ENCODE results near the gene TRPM3. TPM values are rescaled to one million over a fixed set of nuclear protein-coding genes. Genes with fewer than 3 reads are reported as not detected.

TRPM3 gene
- polyA plus RNA-seq, 2 of the 4 experiments (the other 2 are of a cell fraction): not detected

GRCh38 chr9:71145179-71145578, 23.8 kb upstream of the TRPM3 start:
- no peak for FAIRE-seq

GRCh38 chr9:71144495-71144894, 23.1 kb upstream of the TRPM3 start:
- ATAC-seq (no peak), DNase-seq (ENCODE audit: low read depth in 1 of 2, low spot score in 1 of 2) (no peak), FAIRE-seq (no peak)
- no peak overlapping the region for H3K4me3 ChIP-seq
- CTCF ChIA-PET: no interaction called here
- H3K4me1 ChIP-seq: no peaks in the 10 kb centered on the region
- peaks cover 4% of the 10 kb centered on the region; the same call in 1 of the 3 replicates for H3K9me3 ChIP-seq
- 26% methylated on average over 2 of the region's 2 CpGs for WGBS (ENCODE audit: missing lambda C conversion rate)
- H3K4me2 ChIP-seq: no peak overlapping the region
- no peak for TF ChIP-seq CHD2 (IDR thresholded peaks at IDR 0.05; ENCODE audit: low read length, partially characterized antibody)
- TF ChIP-seq PHF8 (IDR thresholded peaks at IDR 0.05; ENCODE audit: borderline replicate concordance, low read depth): no peak
- TF ChIP-seq ELK1 (IDR thresholded peaks at IDR 0.05; ENCODE audit: low read depth, low read length): no peak
- no peak for TF ChIP-seq ZFP36 (IDR thresholded peaks at IDR 0.05; ENCODE audit: borderline replicate concordance, partially characterized antibody)
- no peak for TF ChIP-seq SREBF2 (IDR thresholded peaks at IDR 0.05)
- no peak for TF ChIP-seq HDAC2 (IDR thresholded peaks at IDR 0.05)
- no peak for TF ChIP-seq ZSCAN20 (CRISPR knock-in tag; IDR thresholded peaks at IDR 0.05)
- no peak for TF ChIP-seq HOXA7 (CRISPR knock-in tag; IDR thresholded peaks at IDR 0.05)
- TF ChIP-seq RFX5 (IDR thresholded peaks at IDR 0.05): no peak
- no peak for TF ChIP-seq USF2 (IDR thresholded peaks at IDR 0.05)
- POLR2A ChIA-PET: no interaction called here
- no peak overlapping the region for H3K27ac ChIP-seq

More at GRCh38 chr9:71145179-71145578, 23.8 kb upstream of the TRPM3 start:
- no peak for TF ChIP-seq TP53 (CRISPR knock-in tag; IDR thresholded peaks at IDR 0.05)
- WGBS (ENCODE audit: missing lambda C conversion rate): 3% methylated on average over 1 of the region's 1 CpG
- H3K4me1 ChIP-seq: no peaks in the 10 kb centered on the region
- DNase-seq (ENCODE audit: low read depth in 1 of 2, low spot score in 1 of 2) (no peak), ATAC-seq (no peak)
- ChIA-PET POLR2A (no interaction called here), CTCF (no interaction called here)
- no peak overlapping the region for H3K4me2 ChIP-seq
- no peak overlapping the region for H3K4me3 ChIP-seq
- no peak overlapping the region for H3K27ac ChIP-seq
- H3K9me3 ChIP-seq: peaks cover 4% of the 10 kb centered on the region; the same call in 1 of the 3 replicates

- 49% methylated on average over 6 of the region's 6 CpGs for WGBS (ENCODE audit: missing lambda C conversion rate)
- CTCF ChIA-PET: interaction anchor here (0.9 kb wide), 1 partner anchor 12 kb away, joined by 3 read pairs; no protein-coding TSS in a partner anchor
Measured at GRCh38 chr9:71136696-71137095, 15.3 kb upstream of the TRPM3 start.

More at GRCh38 chr9:71136696-71137095, 15.3 kb upstream of the TRPM3 start:
- Histone ChIP-seq H3K4me3 (no peak overlapping the region), H3K27ac (no peak overlapping the region), H3K4me1 (no peaks in the 10 kb centered on the region), H3K4me2 (no peak overlapping the region), H3K9me3 (no peaks in the 10 kb centered on the region)
- TF ChIP-seq KDM1A (IDR thresholded peaks at IDR 0.05; ENCODE audit: low read depth): no peak
- TF ChIP-seq ELK1 (IDR thresholded peaks at IDR 0.05; ENCODE audit: low read depth, low read length): no peak
- no peak for TF ChIP-seq PHF8 (IDR thresholded peaks at IDR 0.05; ENCODE audit: borderline replicate concordance, low read depth)
- no peak for TF ChIP-seq ZFP36 (IDR thresholded peaks at IDR 0.05; ENCODE audit: borderline replicate concordance, partially characterized antibody)
- no peak for TF ChIP-seq USF2 (IDR thresholded peaks at IDR 0.05)
- no peak for TF ChIP-seq CHD2 (IDR thresholded peaks at IDR 0.05; ENCODE audit: low read length, partially characterized antibody)
- no peak for TF ChIP-seq FOSL2 (IDR thresholded peaks at IDR 0.05)
- TF ChIP-seq FOSL2 (CRISPR knock-in tag; IDR thresholded peaks at IDR 0.05): no peak
- no peak for TF ChIP-seq POLR2AphosphoS2 (conservative IDR thresholded peaks at IDR 0.05; ENCODE audit: low read length)
- no peak for ATAC-seq
- POLR2A ChIA-PET: no interaction called here
- no peak for DNase-seq (ENCODE audit: low read depth in 1 of 2, low spot score in 1 of 2)
- FAIRE-seq: no peak

All from A549 (cell line).